GM21723 (cell line): ENCODE results near the gene GAS2L3.

Source experiments
- ATAC-seq: cut with Tn5 transposase; IDR thresholded peaks from one replicate; pipeline ENCODE4 v1.9.1; 2021; ENCODE audit warnings: mild to moderate bottlenecking, moderate library complexity; ENCODE audit not compliant: unreplicated experiment

The GAS2L3 gene

GRCh38 chr12:100656856-100657255 lies 83.4 kb downstream of the GAS2L3 start:
- no peak for ATAC-seq

- peak; percentile 52 for ATAC-seq
Measured at GRCh38 chr12:100661300-100661951, 87.9 kb downstream of the GAS2L3 start.

DNA sequence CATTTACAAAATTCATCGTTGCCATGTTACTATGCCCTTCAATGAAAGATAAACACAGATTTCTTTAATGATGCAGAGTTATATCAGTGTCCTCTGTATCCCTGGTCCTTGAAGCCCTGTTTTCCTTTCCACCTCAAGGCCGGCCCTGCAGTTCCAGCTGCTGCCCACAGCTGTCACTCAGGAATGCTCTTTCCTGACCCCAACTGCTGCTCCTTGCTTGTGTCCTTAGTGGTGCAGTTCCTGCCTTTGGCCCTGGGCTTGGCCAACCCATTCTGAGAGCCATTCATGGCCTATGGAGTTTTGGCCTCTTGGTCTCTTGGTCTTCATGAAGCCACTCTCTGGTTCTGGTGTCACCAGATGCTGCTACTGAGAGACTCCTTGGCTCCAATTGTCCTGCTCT lies 93.1 kb downstream of the GAS2L3 start:
- no peak for ATAC-seq

- peak; percentile 83 for ATAC-seq
Measured at GRCh38 chr12:100668945-100669536, 95.6 kb downstream of the GAS2L3 start.

DNA sequence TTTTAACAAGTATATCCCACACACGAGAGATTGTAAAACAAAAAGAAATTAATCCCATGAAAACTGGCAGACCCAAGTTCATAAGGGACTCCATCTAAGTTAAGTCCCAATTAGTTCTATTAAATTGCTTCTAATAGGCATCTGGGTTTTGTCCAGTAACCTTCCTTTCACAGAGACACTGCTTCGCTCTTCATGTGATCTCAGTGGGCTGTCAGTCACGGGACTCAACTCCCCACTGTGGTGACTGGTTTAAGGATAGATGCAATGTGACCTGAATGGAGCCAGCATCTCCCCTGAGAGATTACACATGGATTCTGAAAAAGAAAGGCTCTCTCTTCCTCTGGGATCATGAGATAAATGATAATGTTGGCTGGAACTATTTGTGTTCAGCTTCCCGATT lies 96.4 kb downstream of the GAS2L3 start:
- no peak for ATAC-seq

GRCh38 chr12:100671396-100672074 lies 98.1 kb downstream of the GAS2L3 start:
- no peak for ATAC-seq

GRCh38 chr12:100672075-100672592 lies 98.7 kb downstream of the GAS2L3 start:
- peak; percentile 74 for ATAC-seq

- ATAC-seq: no peak
Measured at GRCh38 chr12:100674036-100674888, 100.8 kb downstream of the GAS2L3 start.
